Mesendoderm (in vitro differentiated cells): Measurements from ENCODE around the gene ZNF567. TPM values are rescaled to one million over a fixed set of nuclear protein-coding genes. Genes with fewer than 3 reads are reported as not detected.

ENCODE experiments used
- DNase-seq: peaks from one replicate; pipeline ENCODE4 v3.0.0; 2013
- H2AK5ac ChIP-seq: 2 replicates; pipeline ENCODE4 v1.6.1; 2013; ENCODE audit warnings: low read length, inconsistent platforms
- H2BK120ac ChIP-seq: 2 replicates; pipeline ENCODE4 v1.6.1; 2013; ENCODE audit warnings: low read depth, mild to moderate bottlenecking, low read length, moderate library complexity, mixed read lengths
- H2BK15ac ChIP-seq: replicated peaks from 2 replicates; pipeline ENCODE4 v1.6.1; 2013; ENCODE audit warnings: low read depth, mild to moderate bottlenecking, moderate library complexity
- H2BK5ac ChIP-seq: 2 replicates; pipeline ENCODE4 v1.6.1; 2013; ENCODE audit warnings: low read length, inconsistent platforms
- H3K18ac ChIP-seq: 2 replicates; pipeline ENCODE4 v1.6.1; 2013; ENCODE audit warnings: mild to moderate bottlenecking, low read length, mixed read lengths
- H3K23ac ChIP-seq: one replicate; pipeline ENCODE4 v1.6.1; 2013; ENCODE audit warnings: low read length
- H3K27ac ChIP-seq: 2 replicates; pipeline ENCODE4 v1.5.1; 2013; ENCODE audit warnings: low read depth, mild to moderate bottlenecking, inconsistent platforms, low read length, moderate library complexity
- H3K27me3 ChIP-seq: 2 replicates; pipeline ENCODE4 v1.6.1; 2013; ENCODE audit warnings: low read length, control low read depth, mild to moderate bottlenecking, inconsistent platforms; ENCODE audit not compliant: insufficient read depth, poor library complexity
- H3K36me3 ChIP-seq: 2 replicates; pipeline ENCODE4 v1.6.1; 2013; ENCODE audit warnings: low read length, inconsistent platforms; ENCODE audit not compliant: control insufficient read depth, insufficient read depth
- H3K4ac ChIP-seq: one replicate; pipeline ENCODE4 v1.6.1; 2013; ENCODE audit warnings: low read depth, mild to moderate bottlenecking, low read length, moderate library complexity
- H3K4me1 ChIP-seq: 2 replicates; pipeline ENCODE4 v1.6.1; 2013; ENCODE audit warnings: low read depth, low read length, inconsistent platforms; ENCODE audit not compliant: control insufficient read depth
- H3K4me2 ChIP-seq: 2 replicates; pipeline ENCODE4 v1.6.1; 2013; ENCODE audit warnings: low read length
- H3K4me3 ChIP-seq: 2 replicates; pipeline ENCODE4 v1.5.1; 2013; ENCODE audit warnings: mild to moderate bottlenecking, low read length
- H3K56ac ChIP-seq: one replicate; pipeline ENCODE4 v1.6.1; 2013; ENCODE audit warnings: low read length
- H3K79me1 ChIP-seq: 2 replicates; pipeline ENCODE4 v1.6.1; 2013; ENCODE audit warnings: low read length, inconsistent platforms
- H3K79me2 ChIP-seq: 2 replicates; pipeline ENCODE4 v1.6.1; 2013; ENCODE audit warnings: mild to moderate bottlenecking, low read length; ENCODE audit not compliant: control insufficient read depth, insufficient read depth
- H3K9ac ChIP-seq: 2 replicates; pipeline ENCODE4 v1.6.1; 2013; ENCODE audit warnings: low read length, inconsistent platforms
- H4K5ac ChIP-seq: one replicate; pipeline ENCODE4 v1.6.1; 2013; ENCODE audit warnings: low read length
- H4K8ac ChIP-seq: one replicate; pipeline ENCODE4 v1.6.1; 2013; ENCODE audit warnings: low read depth, mild to moderate bottlenecking, control low read depth, low read length, moderate library complexity
- WGBS: extraction: QIAGEN DNeasy Blood & Tissue Kit; methylation state at CpG from one replicate; pipeline ENCODE4 v1.1.7; 2013; ENCODE audit warnings: low lambda C conversion rate, missing lambda C conversion rate; ENCODE audit not compliant: insufficient coverage; ENCODE audit errors: extremely low coverage; 5-methylcytosine and 5-hydroxymethylcytosine counted together
- polyA plus RNA-seq, 2 experiments: library from polyadenylated mRNA; stranded (reverse); fragments of 200-250 nt; gene quantifications; one replicate each; pipeline ENCODE4 v1.2.3, GENCODE V29; 2013

The ZNF567 gene
- polyA plus RNA-seq (2013, experiment 1 of 2) = 12.3 TPM
- 12.2 TPM for polyA plus RNA-seq (2013, experiment 2 of 2)

GRCh38 chr19:36687214-36688056, at the start of gene ZNF567:
ZNF567 (plus strand) TSS chr19:36687612; CDS start chr19:36694868, 7,256 bp downstream.
- H3K79me1 ChIP-seq = peaks cover 6% of the 10 kb centered on the region
- peak within 1 kb of the TSS; percentile 92 for H3K9ac ChIP-seq
- H2BK5ac ChIP-seq = no peak within 1 kb of the TSS
- peak within 1 kb of the TSS; percentile 96 for H3K4me2 ChIP-seq
- no CpG with 5 or more reads among the region's 69 CpGs for whole genome bisulfite sequencing
- no peak within 1 kb of the TSS for H2AK5ac ChIP-seq
- DNase-seq = peak; percentile 98
- no peak within 1 kb of the TSS for H2BK120ac ChIP-seq
- H3K23ac ChIP-seq = no peak within 1 kb of the TSS
- peak within 1 kb of the TSS; percentile 5 for H3K4ac ChIP-seq
- no peak within 1 kb of the TSS for H2BK15ac ChIP-seq
- H3K36me3 ChIP-seq = no peaks in the 10 kb centered on the region
- H3K56ac ChIP-seq = peak within 1 kb of the TSS; percentile 98
- peak within 1 kb of the TSS; percentile 98 for H3K4me3 ChIP-seq
- H3K27me3 ChIP-seq = no peaks in the 10 kb centered on the region
- no peak within 1 kb of the TSS for H3K18ac ChIP-seq
- H3K27ac ChIP-seq = peak within 1 kb of the TSS; percentile 38
- no peak within 1 kb of the TSS for H4K5ac ChIP-seq
- H3K79me2 ChIP-seq = peaks cover 18% of the 10 kb centered on the region
- H4K8ac ChIP-seq = no peak within 1 kb of the TSS
- H3K4me1 ChIP-seq = no peaks in the 10 kb centered on the region

DNA sequence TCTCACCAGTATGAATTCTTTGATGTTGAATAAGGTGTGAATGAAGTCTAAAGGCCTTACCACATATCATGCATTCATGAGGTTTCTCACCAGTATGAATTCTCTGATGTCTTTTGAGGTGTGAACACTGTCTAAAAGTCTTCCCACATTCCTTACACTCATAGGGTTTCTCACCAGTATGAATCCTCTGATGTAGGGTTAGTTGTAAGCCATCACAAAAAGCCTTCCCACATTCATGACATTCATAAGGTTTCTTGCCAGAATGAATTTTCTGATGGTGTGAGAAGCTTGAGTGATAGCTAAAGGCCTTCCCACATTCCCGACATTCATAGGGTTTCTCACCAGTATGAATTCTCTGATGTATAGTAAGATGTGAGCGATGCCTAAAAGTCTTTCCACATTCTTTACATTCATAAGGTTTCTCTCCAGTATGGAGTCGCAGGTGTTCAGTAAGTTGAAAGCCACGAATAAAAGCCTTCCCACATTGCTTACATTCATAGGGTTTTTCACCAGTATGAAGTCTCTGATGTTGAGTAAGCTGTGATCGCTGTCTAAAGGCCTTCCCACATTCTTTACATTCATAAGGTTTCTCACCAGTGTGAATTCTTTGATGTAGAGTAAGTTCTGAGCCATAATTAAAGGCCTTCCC, 48.4 kb upstream of the ZNF567 start:
- H3K79me1 ChIP-seq = no peaks in the 10 kb centered on the region
- no peaks in the 10 kb centered on the region for H3K36me3 ChIP-seq
- no peak overlapping the region for H4K5ac ChIP-seq
- H2BK120ac ChIP-seq = no peak overlapping the region
- H2BK15ac ChIP-seq = no peak overlapping the region
- H3K27ac ChIP-seq = no peak overlapping the region
- no peaks in the 10 kb centered on the region for H3K27me3 ChIP-seq
- no peaks in the 10 kb centered on the region for H3K4me1 ChIP-seq
- no peak overlapping the region for H2BK5ac ChIP-seq
- no peak overlapping the region for H3K56ac ChIP-seq
- peak; percentile 38 for DNase-seq
- H3K18ac ChIP-seq = no peak overlapping the region
- no peak overlapping the region for H4K8ac ChIP-seq
- H2AK5ac ChIP-seq = no peak overlapping the region
- WGBS = no CpG with 5 or more reads among the region's 5 CpGs
- peak overlapping the region; percentile 14 for H3K4me3 ChIP-seq
- H3K9ac ChIP-seq = no peak overlapping the region
- no peak overlapping the region for H3K4ac ChIP-seq
- H3K79me2 ChIP-seq = no peaks in the 10 kb centered on the region
- no peak overlapping the region for H3K4me2 ChIP-seq
- no peak overlapping the region for H3K23ac ChIP-seq

GRCh38 chr19:36646746-36647145, 40.7 kb upstream of the ZNF567 start:
- Histone ChIP-seq H3K23ac (no peak overlapping the region), H3K4me1 (no peaks in the 10 kb centered on the region), H3K9ac (no peak overlapping the region), H4K5ac (no peak overlapping the region), H3K27me3 (no peaks in the 10 kb centered on the region), H3K4me3 (no peak overlapping the region), H3K36me3 (no peaks in the 10 kb centered on the region), H2AK5ac (no peak overlapping the region), H3K79me1 (no peaks in the 10 kb centered on the region), H3K27ac (no peak overlapping the region), H3K4ac (no peak overlapping the region), H3K4me2 (no peak overlapping the region), H3K56ac (no peak overlapping the region), H3K79me2 (no peaks in the 10 kb centered on the region), H3K18ac (no peak overlapping the region), H2BK15ac (no peak overlapping the region), H4K8ac (no peak overlapping the region), H2BK5ac (no peak overlapping the region), H2BK120ac (no peak overlapping the region)
- no peak for DNase-seq
- no CpG with 5 or more reads among the region's 2 CpGs for WGBS

DNA sequence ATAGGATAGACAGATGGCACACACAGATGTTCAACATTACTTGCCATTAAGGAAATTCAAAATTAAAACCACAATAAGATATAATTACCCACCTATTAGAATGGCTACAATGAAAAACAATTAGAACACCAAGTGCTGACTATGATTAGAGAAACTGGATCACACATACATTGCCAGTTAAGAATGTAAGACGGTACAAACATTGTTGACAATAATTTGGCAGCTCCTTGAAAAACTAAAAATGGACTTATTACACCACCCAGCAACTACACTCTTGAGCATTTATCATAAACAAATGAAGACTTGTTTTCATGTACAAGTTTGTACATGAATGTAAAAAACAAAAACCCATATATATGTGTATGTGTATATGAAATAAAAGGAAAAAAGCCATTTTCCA, 34.5 kb upstream of the ZNF567 start:
- H2AK5ac ChIP-seq = no peak overlapping the region
- H3K4ac ChIP-seq = no peak overlapping the region
- H3K36me3 ChIP-seq = no peaks in the 10 kb centered on the region
- no peaks in the 10 kb centered on the region for H3K79me1 ChIP-seq
- H3K56ac ChIP-seq = no peak overlapping the region
- H3K4me1 ChIP-seq = no peaks in the 10 kb centered on the region
- H3K9ac ChIP-seq = no peak overlapping the region
- no peak overlapping the region for H3K4me2 ChIP-seq
- no peak overlapping the region for H3K27ac ChIP-seq
- H2BK120ac ChIP-seq = no peak overlapping the region
- H4K5ac ChIP-seq = no peak overlapping the region
- no CpG with 5 or more reads among the region's 1 CpG for WGBS
- H3K23ac ChIP-seq = no peak overlapping the region
- no peak overlapping the region for H2BK5ac ChIP-seq
- no peak overlapping the region for H3K4me3 ChIP-seq
- no peaks in the 10 kb centered on the region for H3K79me2 ChIP-seq
- no peak overlapping the region for H2BK15ac ChIP-seq
- no peak overlapping the region for H3K18ac ChIP-seq
- no peak for DNase-seq
- H4K8ac ChIP-seq = no peak overlapping the region
- H3K27me3 ChIP-seq = no peaks in the 10 kb centered on the region

DNA sequence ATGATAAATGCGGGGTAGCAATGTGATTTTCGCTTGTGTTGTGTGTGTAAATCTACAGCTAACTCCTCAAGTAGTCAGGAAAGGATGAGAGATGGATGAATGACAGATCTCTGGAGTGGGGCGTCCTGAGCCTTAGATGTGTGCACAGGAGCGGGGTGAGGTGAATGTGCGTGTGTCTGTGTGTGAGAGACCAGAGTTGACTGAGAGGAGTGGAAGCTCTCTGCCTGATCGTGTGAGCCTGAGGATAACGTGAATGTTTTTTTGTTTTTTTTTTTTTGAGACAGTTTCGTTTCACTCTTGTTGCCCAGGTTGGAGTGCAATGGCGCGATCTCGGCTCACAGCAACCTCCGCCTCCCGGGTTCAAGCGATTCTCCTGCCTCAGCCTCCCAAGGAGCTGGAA, 21.6 kb upstream of the ZNF567 start:
- H3K79me2 ChIP-seq = peaks cover 14% of the 10 kb centered on the region
- peak overlapping the region; percentile 84 for H3K9ac ChIP-seq
- no peaks in the 10 kb centered on the region for H3K4me1 ChIP-seq
- no peaks in the 10 kb centered on the region for H3K27me3 ChIP-seq
- no peak overlapping the region for H2BK5ac ChIP-seq
- no peak overlapping the region for H2AK5ac ChIP-seq
- no peak overlapping the region for H2BK15ac ChIP-seq
- H3K36me3 ChIP-seq = no peaks in the 10 kb centered on the region
- peak overlapping the region; percentile 94 for H3K56ac ChIP-seq
- H3K4me2 ChIP-seq = peak overlapping the region; percentile 26
- no peak overlapping the region for H3K18ac ChIP-seq
- H3K23ac ChIP-seq = no peak overlapping the region
- H4K8ac ChIP-seq = no peak overlapping the region
- WGBS = no CpG with 5 or more reads among the region's 14 CpGs
- no peak overlapping the region for H3K4me3 ChIP-seq
- no peak for DNase-seq
- H3K79me1 ChIP-seq = peaks cover 14% of the 10 kb centered on the region
- no peak overlapping the region for H3K4ac ChIP-seq
- H3K27ac ChIP-seq = no peak overlapping the region
- no peak overlapping the region for H4K5ac ChIP-seq
- no peak overlapping the region for H2BK120ac ChIP-seq
